Stomach (tissue), 4 donors: ENCODE data around the gene TBX4.
"Not testable (repeated sequence)": the region's sequence is repeated elsewhere in the genome, so short reads cannot be mapped to it uniquely, and the experiment has no call there.

Experiments used
- CTCF ChIP-seq, 7 experiments: fragments of 450-650 bp in 4 of 7; fragments of 200-600 bp in 3 of 7; sonication (generic) in 3 of 7; IDR thresholded peaks; one replicate each; pipeline ENCODE4 v1.5.1; 2016 to 2019; ENCODE audit warnings: antibody characterized with exemption in 7 of 7, control low read depth in 2 of 7, mild to moderate bottlenecking in 1 of 7
- EP300 ChIP-seq: sonication (generic); formaldehyde crosslinking; IDR thresholded peaks from one replicate; pipeline ENCODE4 v1.6.1; 2017; ENCODE audit warnings: antibody characterized with exemption
- POLR2A ChIP-seq, 4 donors: fragments of 450-650 bp; IDR thresholded peaks; one replicate each; pipeline ENCODE4 v1.6.1; 2016; ENCODE audit warnings: antibody characterized with exemption in 4 of 4, control low read depth in 2 of 4, mild to moderate bottlenecking in 1 of 4, moderate library complexity in 1 of 4
- POLR2AphosphoS5 ChIP-seq, 3 donors: sonication (generic); formaldehyde crosslinking; IDR thresholded peaks; one replicate each; pipeline ENCODE4 v1.6.1; 2016; ENCODE audit warnings: antibody characterized with exemption in 3 of 3

- not testable (repeated sequence) for TF ChIP-seq CTCF (IDR thresholded peaks at IDR 0.05); POLR2AphosphoS5 (IDR thresholded peaks at IDR 0.05); POLR2A (IDR thresholded peaks at IDR 0.05); EP300
Measured at GRCh38 chr17:61449140-61449539, 3.1 kb upstream of the TBX4 start.
